B cell (primary cell): Measurements from ENCODE around the gene PRKRIP1. TPM values are rescaled to one million over a fixed set of nuclear protein-coding genes. Genes with fewer than 3 reads are reported as not detected.

Source experiments
- ATAC-seq: fragments of 200-7000 bp; cut with Tn5 transposase; one replicate; pipeline ENCODE4 v1.10.0; 2021; ENCODE audit warnings: low read depth, mild to moderate bottlenecking, moderate number of reproducible peaks, moderate library complexity
- CTCF ChIA-PET: fragments of 350-600 bp; sonication (Branson Sonifier 250); formaldehyde crosslinking; loops from one replicate; lab custom pipeline; 2021; ENCODE audit warnings: antibody characterized with exemption, inconsistent platforms; lab: Charles Lee
- POLR2A ChIA-PET: fragments of 350-600 bp; sonication (Branson Sonifier 250); formaldehyde crosslinking; loops from one replicate; lab custom pipeline; 2021; ENCODE audit warnings: antibody characterized with exemption; lab: Charles Lee
- DNase-seq: peaks from one replicate; pipeline ENCODE4 v3.0.0; 2013
- H2AFZ ChIP-seq: 2 replicates; pipeline ENCODE4 v1.6.1; 2012; ENCODE audit warnings: mild to moderate bottlenecking, low read depth, low read length; ENCODE audit not compliant: insufficient read depth, poor library complexity, severe bottlenecking
- H3K27ac ChIP-seq, 2 donors: 1 replicate in 1 of 2; 2 replicates in 1 of 2; pipeline ENCODE4 v1.5.1; 2012 to 2013; ENCODE audit warnings: low read length in 2 of 2, mild to moderate bottlenecking in 2 of 2, moderate library complexity in 1 of 2
- H3K27me3 ChIP-seq, 4 experiments: fragments of 200-600 bp in 1 of 4; sonication (generic) in 1 of 4; replicated peaks in 1 of 4; 1 replicate in 2 of 4; 2 replicates in 2 of 4; pipeline versions ENCODE4 v1.6.1 to v1.7.0; 2013 to 2016; ENCODE audit warnings: low read length in 3 of 4, mild to moderate bottlenecking in 2 of 4, mixed read lengths in 1 of 4, moderate library complexity in 1 of 4; ENCODE audit not compliant: insufficient read depth in 4 of 4, control insufficient read depth in 3 of 4; ENCODE audit errors: control extremely low read depth in 1 of 4
- H3K36me3 ChIP-seq, 2 experiments: replicated peaks in 1 of 2; 1 replicate in 1 of 2; 2 replicates in 1 of 2; pipeline versions ENCODE4 v1.6.1 to v1.7.1; 2013; ENCODE audit warnings: low read length in 1 of 2; ENCODE audit not compliant: insufficient read depth in 2 of 2, control insufficient read depth in 1 of 2; ENCODE audit errors: control extremely low read depth in 1 of 2, extremely low read depth in 1 of 2
- H3K4me1 ChIP-seq, 2 donors: fragments of 200-600 bp in 1 of 2; sonication (generic) in 1 of 2; 1 replicate in 1 of 2; 2 replicates in 1 of 2; pipeline versions ENCODE4 v1.5.1 to v1.6.1; 2013 to 2017; ENCODE audit warnings: low read length in 2 of 2; ENCODE audit not compliant: control insufficient read depth in 2 of 2, insufficient read depth in 2 of 2
- H3K4me2 ChIP-seq: replicated peaks from 2 replicates; pipeline ENCODE3; 2012; ENCODE audit warnings: mild to moderate bottlenecking, low read depth, low read length; ENCODE audit not compliant: poor library complexity, severe bottlenecking
- H3K4me3 ChIP-seq, 5 experiments: fragments of 200-600 bp in 1 of 5; sonication (generic) in 1 of 5; 1 replicate in 3 of 5; 2 replicates in 2 of 5; pipeline versions ENCODE4 v1.5.1 to v1.7.0; 2011 to 2016; ENCODE audit warnings: low read length in 4 of 5, mild to moderate bottlenecking in 4 of 5, low read depth in 2 of 5, control low read depth in 1 of 5, moderate library complexity in 1 of 5; ENCODE audit not compliant: insufficient read depth in 1 of 5; ENCODE audit errors: control extremely low read depth in 1 of 5, extremely low read depth in 1 of 5
- H3K79me2 ChIP-seq: fragments of 200-600 bp; sonication (generic); one replicate; pipeline ENCODE4 v1.6.0; 2016; ENCODE audit warnings: low read length; ENCODE audit not compliant: control insufficient read depth, insufficient read depth
- H3K9ac ChIP-seq: fragments of 200-600 bp; sonication (generic); 2 replicates; pipeline ENCODE4 v1.6.1; 2017; ENCODE audit warnings: mild to moderate bottlenecking, low read length, moderate library complexity
- H3K9me3 ChIP-seq, 3 donors: one replicate each; pipeline versions ENCODE4 v1.6.1 to v1.7.1; 2013; ENCODE audit warnings: low read length in 2 of 3; ENCODE audit not compliant: control insufficient read depth in 2 of 3, insufficient read depth in 1 of 3; ENCODE audit errors: control extremely low read depth in 1 of 3
- H4K20me1 ChIP-seq: 2 replicates; pipeline ENCODE4 v1.6.0; 2012; ENCODE audit warnings: mild to moderate bottlenecking, low read length; ENCODE audit not compliant: insufficient read depth, control insufficient read depth, poor library complexity, severe bottlenecking
- H3K27ac Mint-ChIP-seq: one replicate; pipeline ENCODE4 v1.8.0; 2021; ENCODE audit warnings: mixed read lengths
- H3K27me3 Mint-ChIP-seq: one replicate; pipeline ENCODE4 v1.8.0; 2021; ENCODE audit warnings: mixed read lengths
- H3K4me1 Mint-ChIP-seq: one replicate; pipeline ENCODE4 v1.8.0; 2021; ENCODE audit warnings: mixed read lengths
- H3K4me3 Mint-ChIP-seq: one replicate; pipeline ENCODE4 v1.8.0; 2021; ENCODE audit warnings: mixed read lengths
- H3K9me3 Mint-ChIP-seq: one replicate; pipeline ENCODE4 v1.8.0; 2022; ENCODE audit warnings: mixed read lengths; ENCODE audit not compliant: insufficient read depth
- EZH2 ChIP-seq: IDR thresholded peaks from 2 replicates; pipeline ENCODE4 v1.6.1; 2012; ENCODE audit warnings: borderline replicate concordance, low read depth, mild to moderate bottlenecking, moderate library complexity, low read length; ENCODE audit not compliant: insufficient read depth, poor library complexity, severe bottlenecking
- WGBS: methylation state at CpG from one replicate; pipeline ENCODE4 v1.1.5; 2013; ENCODE audit warnings: missing lambda C conversion rate; ENCODE audit not compliant: insufficient coverage; 5-methylcytosine and 5-hydroxymethylcytosine counted together
- intact Hi-C: fragments of 100-400 bp; cut with micrococcal nuclease; formaldehyde crosslinking; loops from one replicate; pipeline ENCODE4 v1.10.0; 2022
- polyA plus RNA-seq: library from polyadenylated mRNA; depleted of rRNA; stranded (reverse); fragments of >200 nt; gene quantifications from 2 replicates; pipeline ENCODE4 v1.2.3, GENCODE V29; 2012
- total RNA-seq, 2 donors: library from RNA; stranded (reverse); fragments of 120-200 nt in 1 of 2; gene quantifications; 1 replicate in 1 of 2; 2 replicates in 1 of 2; pipeline versions ENCODE4 v1.2.3 to v1.2.4, GENCODE V29; 2013 to 2022
- TF ChIP-seq, protein P1 (sequence below): fragments of 200-600 bp; IDR thresholded peaks from one replicate; pipeline ENCODE4 v1.8.0; 2022; ENCODE audit warnings: antibody characterized with exemption, mild to moderate bottlenecking

The PRKRIP1 gene
- total and polyA plus RNA-seq, 2 donors (not counting 1 experiment from before 2014, with no cell fraction given), result 57.1 to 59.1 TPM

DNA sequence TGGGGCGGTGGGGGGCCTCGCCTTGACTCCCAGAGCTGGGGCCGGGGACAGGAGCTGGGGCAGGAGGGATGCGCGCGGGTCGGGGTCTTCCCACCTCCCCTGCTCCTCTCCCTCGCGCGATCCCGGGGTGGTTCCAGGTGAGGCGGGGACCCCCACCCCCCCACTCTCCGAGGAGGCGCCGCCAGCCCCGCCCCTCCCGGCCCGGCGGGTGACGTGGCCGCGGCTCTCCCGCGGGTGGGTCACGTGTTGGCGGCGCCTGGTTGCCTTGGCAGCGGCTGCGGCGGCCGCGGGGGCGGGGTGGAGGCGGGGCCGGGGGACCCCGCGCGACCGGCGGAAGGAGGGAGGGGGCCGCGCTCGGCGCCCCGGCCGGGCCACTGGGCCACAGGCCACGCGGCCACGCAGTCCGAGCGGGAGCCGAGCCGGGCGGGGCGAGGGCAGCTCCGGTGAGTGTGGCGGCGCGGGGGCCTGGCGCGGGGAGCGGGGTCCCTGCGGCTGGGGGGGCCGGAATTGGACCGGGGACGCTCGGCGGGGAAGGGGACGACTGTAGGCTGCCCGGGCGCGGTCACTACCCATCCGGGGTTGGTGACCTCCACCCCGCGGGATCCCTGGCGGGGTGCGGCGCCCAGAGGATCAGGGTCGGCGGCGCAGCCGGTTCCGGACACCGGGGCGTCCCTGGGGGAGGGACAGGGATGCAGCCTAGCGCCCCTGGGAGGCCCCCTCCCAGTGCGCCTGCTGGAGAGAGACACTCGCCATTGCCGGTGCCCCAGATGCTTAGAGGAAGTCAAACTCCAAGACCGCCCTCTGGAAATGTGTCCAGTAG is 37.3 kb downstream of the PRKRIP1 start, which contains the start of gene ORAI2:
Gene ORAI2, plus strand, starts transcription at position 357 of the 820 bp plus-strand sequence. CDS start 5,382 bp downstream, outside the sequence.
- Histone ChIP-seq H4K20me1 (peaks cover under 1% of the 10 kb centered on the region), H3K79me2 (peaks cover 67% of the 10 kb centered on the region), H3K4me3 (peak within 1 kb of the TSS; percentile 87 to 97 (median 94)), H3K27me3 (no peaks in the 10 kb centered on the region), H3K9me3 (no peaks in the 10 kb centered on the region), H3K36me3 (peaks cover 2 to 25% of the 10 kb centered on the region in 2 experiments), H3K4me2 (peak within 1 kb of the TSS; percentile 95), H3K27ac (peak within 1 kb of the TSS; percentile 98 to 100), H3K9ac (peak within 1 kb of the TSS; percentile 95), H2AFZ (peak within 1 kb of the TSS; percentile 64), H3K4me1 (peaks cover 67 to 75% of the 10 kb centered on the region in 2 donors)
- ChIA-PET CTCF (interaction anchor here (0.5 to 46.3 kb wide), 5 partner anchors 8 to 22 kb away, joined by 3 to 1182 read pairs (median 5); no protein-coding TSS in a partner anchor), POLR2A (interaction anchor here (0.5 to 13.6 kb wide), 10 partner anchors 11 to 126 kb away, joined by 3 to 223 read pairs (median 6); no protein-coding TSS in a partner anchor)
- ATAC-seq (peak; percentile 62), DNase-seq (peak; percentile 91)
- peak within 1 kb of the TSS; percentile 98 for H3K27ac Mint-ChIP-seq
- no peak for TF ChIP-seq EZH2
- TF ChIP-seq, protein P1, sequence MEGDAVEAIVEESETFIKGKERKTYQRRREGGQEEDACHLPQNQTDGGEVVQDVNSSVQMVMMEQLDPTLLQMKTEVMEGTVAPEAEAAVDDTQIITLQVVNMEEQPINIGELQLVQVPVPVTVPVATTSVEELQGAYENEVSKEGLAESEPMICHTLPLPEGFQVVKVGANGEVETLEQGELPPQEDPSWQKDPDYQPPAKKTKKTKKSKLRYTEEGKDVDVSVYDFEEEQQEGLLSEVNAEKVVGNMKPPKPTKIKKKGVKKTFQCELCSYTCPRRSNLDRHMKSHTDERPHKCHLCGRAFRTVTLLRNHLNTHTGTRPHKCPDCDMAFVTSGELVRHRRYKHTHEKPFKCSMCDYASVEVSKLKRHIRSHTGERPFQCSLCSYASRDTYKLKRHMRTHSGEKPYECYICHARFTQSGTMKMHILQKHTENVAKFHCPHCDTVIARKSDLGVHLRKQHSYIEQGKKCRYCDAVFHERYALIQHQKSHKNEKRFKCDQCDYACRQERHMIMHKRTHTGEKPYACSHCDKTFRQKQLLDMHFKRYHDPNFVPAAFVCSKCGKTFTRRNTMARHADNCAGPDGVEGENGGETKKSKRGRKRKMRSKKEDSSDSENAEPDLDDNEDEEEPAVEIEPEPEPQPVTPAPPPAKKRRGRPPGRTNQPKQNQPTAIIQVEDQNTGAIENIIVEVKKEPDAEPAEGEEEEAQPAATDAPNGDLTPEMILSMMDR, result no peak
- WGBS, result under 1% methylated on average over 86 of the region's 90 CpGs
- H3K4me1 Mint-ChIP-seq, result peaks cover 67% of the 10 kb centered on the region
- intact Hi-C loops, result loop anchor here (1.0 kb wide), 4 partner anchors 8 to 37 kb away; partner anchors contain the start of gene PRKRIP1
- H3K27me3 Mint-ChIP-seq, result no peaks in the 10 kb centered on the region
- H3K9me3 Mint-ChIP-seq, result no peaks in the 10 kb centered on the region
- peak within 1 kb of the TSS; percentile 99 for H3K4me3 Mint-ChIP-seq
